Neural progenitor cell (in vitro differentiated cells): ENCODE measurements around the gene UMAD1.

Experiments used
- CTCF ChIP-seq: fragments of 200-600 bp; sonication (generic); IDR thresholded peaks from 2 replicates; pipeline ENCODE4 v1.5.1; 2017; ENCODE audit warnings: antibody characterized with exemption, mild to moderate bottlenecking
- EZH2 ChIP-seq: fragments of 200-600 bp; sonication (generic); IDR thresholded peaks from 2 replicates; pipeline ENCODE4 v1.6.1; 2017; ENCODE audit warnings: antibody characterized with exemption, mild to moderate bottlenecking, moderate library complexity
- EZH2phosphoT487 ChIP-seq: fragments of 200-600 bp; sonication (generic); IDR thresholded peaks from 2 replicates; pipeline ENCODE4 v1.6.1; 2017; ENCODE audit warnings: antibody characterized with exemption

GRCh38 chr7:7640221-7641128 is at the start of gene UMAD1:
- TF ChIP-seq CTCF (no peak), EZH2 (no peak), EZH2phosphoT487 (no peak)
